ENCODE data around the gene MEIS1.

The MEIS1 gene

DNA sequence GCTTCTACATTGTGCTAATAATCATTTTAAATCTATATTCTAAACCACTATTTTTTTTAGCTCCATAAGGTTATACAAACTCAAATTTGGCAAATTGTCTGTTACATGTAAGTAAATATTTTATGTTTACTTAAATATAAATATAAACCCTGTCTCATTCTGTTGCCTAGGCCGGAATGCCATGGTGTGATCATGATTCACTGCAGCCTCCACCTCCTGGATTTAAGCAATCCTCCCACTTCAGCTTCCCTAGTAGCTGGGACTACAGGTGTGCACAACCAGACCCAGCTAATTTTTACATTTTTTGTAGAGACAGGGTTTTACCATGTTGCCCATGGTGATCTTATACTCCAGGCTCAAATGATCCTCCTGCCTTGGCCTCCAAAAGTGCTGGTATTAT, 124.7 kb downstream of the MEIS1 start:
- H3K4me1 ChIP-seq: peaks cover 0 to 6% (median 0%) of the 10 kb centered on the region in 10 experiments; a peak in 4 of 20 replicates
- no peak overlapping the region for H3K9ac ChIP-seq
- no peak overlapping the region for H3K4me3 ChIP-seq
- no peaks in the 10 kb centered on the region for H3K27me3 ChIP-seq
- H4K20me1 ChIP-seq: no peaks in the 10 kb centered on the region
- H3K9me3 ChIP-seq (replicated peaks in 1 of 11): no peaks in the 10 kb centered on the region
- no peaks in the 10 kb centered on the region for H3K36me3 ChIP-seq
- no peak overlapping the region for H3K27ac ChIP-seq
- H3K4me2 ChIP-seq: no peak overlapping the region
- no peak for TF ChIP-seq Cebpa-rat (IDR thresholded peaks at IDR 0.05)

GRCh38 chr2:66560683-66561082, 125.8 kb downstream of the MEIS1 start:
- no peak overlapping the region for H3K4me2 ChIP-seq
- no peak for TF ChIP-seq Cebpa-rat (IDR thresholded peaks at IDR 0.05)
- H3K27ac ChIP-seq: no peak overlapping the region
- no peaks in the 10 kb centered on the region for H3K9me3 ChIP-seq (replicated peaks in 1 of 11)
- H3K4me3 ChIP-seq: no peak overlapping the region
- H3K4me1 ChIP-seq: peaks cover 0 to 6% (median 0%) of the 10 kb centered on the region in 10 experiments; a peak in 4 of 20 replicates
- no peaks in the 10 kb centered on the region for H3K36me3 ChIP-seq
- H3K27me3 ChIP-seq: no peaks in the 10 kb centered on the region
- no peaks in the 10 kb centered on the region for H4K20me1 ChIP-seq
- H3K9ac ChIP-seq: no peak overlapping the region

- Histone ChIP-seq H3K4me2 (peak overlapping the region in 2 of 11 experiments; percentile 35 to 47; a peak in 2 of 22 replicates), H3K4me3 (no peak overlapping the region), H4K20me1 (no peaks in the 10 kb centered on the region), H3K27ac (no peak overlapping the region), H3K9ac (no peak overlapping the region), H3K9me3 (replicated peaks in 1 of 11) (no peaks in the 10 kb centered on the region), H3K36me3 (no peaks in the 10 kb centered on the region), H3K27me3 (no peaks in the 10 kb centered on the region), H3K4me1 (peaks cover 0 to 6% (median 0%) of the 10 kb centered on the region in 10 experiments; a peak in 4 of 20 replicates)
- no peak for TF ChIP-seq Cebpa-rat (IDR thresholded peaks at IDR 0.05)
Measured at GRCh38 chr2:66561645-66562303, 126.8 kb downstream of the MEIS1 start.

DNA sequence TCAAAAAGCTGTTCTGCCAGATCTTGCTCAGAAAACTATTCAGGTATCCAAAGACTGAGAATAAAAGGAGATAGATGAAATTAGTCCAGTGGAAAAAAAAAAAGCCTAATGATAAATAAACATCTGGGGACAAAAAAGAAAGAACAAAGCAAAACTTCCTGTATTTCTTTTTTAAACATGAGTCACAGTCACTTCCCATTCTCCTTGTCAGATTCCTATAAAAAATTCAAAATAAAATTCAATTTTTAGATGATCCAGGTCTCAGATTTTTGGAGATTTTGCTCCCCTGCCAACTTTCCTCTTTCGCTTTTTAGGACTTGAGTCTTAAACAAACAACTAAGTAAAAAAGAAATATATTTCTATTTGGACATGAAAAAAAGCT, 127.4 kb downstream of the MEIS1 start:
- Histone ChIP-seq H3K4me3 (no peak overlapping the region), H3K4me1 (peaks cover 0 to 6% (median 0%) of the 10 kb centered on the region in 10 experiments; a peak in 4 of 20 replicates), H3K9ac (no peak overlapping the region), H3K4me2 (peak overlapping the region in 2 of 11 experiments; percentile 35 to 47; a peak in 2 of 22 replicates), H3K36me3 (no peaks in the 10 kb centered on the region), H3K9me3 (replicated peaks in 1 of 11) (no peaks in the 10 kb centered on the region), H3K27me3 (no peaks in the 10 kb centered on the region), H4K20me1 (no peaks in the 10 kb centered on the region), H3K27ac (no peak overlapping the region)
- TF ChIP-seq Cebpa-rat (IDR thresholded peaks at IDR 0.05): no peak

DNA sequence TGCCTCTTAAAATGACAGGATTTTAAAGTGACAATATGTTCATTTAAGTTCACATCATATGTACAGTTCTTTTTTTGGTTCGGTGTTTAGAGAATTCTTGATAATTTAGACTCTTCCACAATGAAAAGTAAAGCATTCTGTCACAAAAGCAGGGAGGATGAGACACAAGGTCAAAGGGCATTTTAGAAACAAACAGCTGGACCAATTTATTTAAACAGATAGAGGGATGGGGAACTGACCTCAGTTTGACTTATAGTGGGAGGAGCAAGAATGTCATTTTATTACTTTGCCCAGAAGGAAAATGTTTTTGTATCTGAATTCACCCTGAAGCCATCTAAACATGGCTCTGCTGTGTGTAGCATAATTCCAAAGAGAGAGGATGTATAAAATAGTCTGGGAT, 128.5 kb downstream of the MEIS1 start:
- no peaks in the 10 kb centered on the region for H4K20me1 ChIP-seq
- H3K9ac ChIP-seq: no peak overlapping the region
- no peaks in the 10 kb centered on the region for H3K9me3 ChIP-seq (replicated peaks in 1 of 11)
- no peaks in the 10 kb centered on the region for H3K36me3 ChIP-seq
- H3K4me2 ChIP-seq: no peak overlapping the region
- no peak overlapping the region for H3K4me3 ChIP-seq
- no peak overlapping the region for H3K27ac ChIP-seq
- peaks cover 0 to 6% (median 0%) of the 10 kb centered on the region in 10 experiments; a peak in 4 of 20 replicates for H3K4me1 ChIP-seq
- H3K27me3 ChIP-seq: no peaks in the 10 kb centered on the region
- no peak for TF ChIP-seq Cebpa-rat (IDR thresholded peaks at IDR 0.05)

DNA sequence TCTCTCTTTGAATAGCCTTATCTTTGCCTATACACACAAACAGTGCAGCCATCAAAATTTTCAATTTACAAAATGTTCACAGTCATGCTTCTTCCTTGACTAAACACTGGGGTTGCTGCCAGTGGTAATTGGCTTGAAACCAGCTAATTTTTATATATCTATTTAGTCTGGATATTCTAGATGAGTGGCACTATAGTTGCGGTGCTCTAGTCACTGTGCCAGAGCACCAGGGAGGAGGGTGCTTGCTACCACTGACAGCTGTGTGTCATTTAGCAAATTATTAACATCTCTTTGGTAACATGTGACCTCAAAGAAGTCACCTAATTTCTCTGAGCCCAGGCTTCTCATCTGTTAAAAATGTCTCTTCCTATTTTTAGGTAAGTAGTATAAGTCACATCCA, 130.4 kb downstream of the MEIS1 start:
- Histone ChIP-seq H3K36me3 (no peaks in the 10 kb centered on the region), H3K9ac (no peak overlapping the region), H3K27ac (no peak overlapping the region), H3K9me3 (replicated peaks in 1 of 11) (no peaks in the 10 kb centered on the region), H4K20me1 (no peaks in the 10 kb centered on the region), H3K27me3 (no peaks in the 10 kb centered on the region), H3K4me1 (peaks cover 5 to 9% (median 7%) of the 10 kb centered on the region in 10 experiments; a peak in 10 of 20 replicates), H3K4me3 (no peak overlapping the region), H3K4me2 (no peak overlapping the region)
- TF ChIP-seq Cebpa-rat (IDR thresholded peaks at IDR 0.05): no peak

DNA sequence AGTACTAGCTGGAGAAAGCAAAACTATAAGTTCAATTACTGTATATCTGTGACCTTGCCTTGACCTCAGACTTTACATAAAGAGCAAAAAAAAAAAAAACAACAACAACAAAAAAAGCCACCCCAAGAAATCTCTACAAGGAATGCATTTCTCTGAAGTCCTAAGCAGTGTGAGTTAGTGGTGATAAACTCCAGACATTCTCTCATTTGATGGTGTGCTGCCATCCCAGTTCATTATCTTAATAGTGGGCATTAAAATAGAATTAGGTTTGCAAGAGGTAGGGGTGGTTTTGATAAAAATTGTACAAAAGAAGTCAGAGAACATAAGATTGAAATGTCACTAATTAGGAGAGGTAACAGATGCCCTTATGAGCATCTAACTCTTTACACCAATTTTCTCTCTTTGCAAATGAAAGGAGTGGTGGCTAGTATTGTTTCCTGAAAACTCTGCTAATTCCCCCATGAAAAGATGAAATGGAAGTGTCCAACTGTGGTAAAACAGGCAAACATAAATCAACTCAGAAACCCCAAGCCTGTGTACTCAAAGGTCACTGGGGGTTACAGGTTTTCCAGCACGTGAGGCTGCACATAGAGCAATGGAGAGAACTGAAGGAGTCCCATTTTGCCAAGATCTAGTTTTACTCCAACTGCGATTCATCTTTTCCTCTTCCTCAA, 131.9 kb downstream of the MEIS1 start:
- Histone ChIP-seq H4K20me1 (no peaks in the 10 kb centered on the region), H3K36me3 (no peaks in the 10 kb centered on the region), H3K9ac (no peak overlapping the region), H3K9me3 (replicated peaks in 1 of 11) (no peaks in the 10 kb centered on the region), H3K27me3 (peaks cover 0 to 9% (median 3%) of the 10 kb centered on the region in 11 experiments; a peak in 6 of 22 replicates), H3K27ac (no peak overlapping the region), H3K4me3 (no peak overlapping the region), H3K4me1 (peaks cover 5 to 9% (median 7%) of the 10 kb centered on the region in 10 experiments; a peak in 10 of 20 replicates), H3K4me2 (no peak overlapping the region)
- TF ChIP-seq Cebpa-rat (IDR thresholded peaks at IDR 0.05): no peak

GRCh38 chr2:66567729-66568128, 132.8 kb downstream of the MEIS1 start:
- Histone ChIP-seq H3K9ac (no peak overlapping the region), H3K36me3 (no peaks in the 10 kb centered on the region), H3K27me3 (peaks cover 0 to 17% (median 11%) of the 10 kb centered on the region in 11 experiments; a peak in 17 of 22 replicates), H3K4me1 (peaks cover 0 to 9% (median 6%) of the 10 kb centered on the region in 10 experiments; a peak in 6 of 20 replicates), H3K4me2 (no peak overlapping the region), H3K27ac (no peak overlapping the region), H3K4me3 (no peak overlapping the region), H4K20me1 (no peaks in the 10 kb centered on the region), H3K9me3 (replicated peaks in 1 of 11) (no peaks in the 10 kb centered on the region)
- TF ChIP-seq Cebpa-rat (IDR thresholded peaks at IDR 0.05): no peak

GRCh38 chr2:66568650-66569300, 133.8 kb downstream of the MEIS1 start:
- Histone ChIP-seq H3K9me3 (replicated peaks in 1 of 11) (no peaks in the 10 kb centered on the region), H3K4me3 (no peak overlapping the region), H3K27me3 (peaks cover 7 to 27% (median 22%) of the 10 kb centered on the region in 11 experiments), H3K9ac (no peak overlapping the region), H3K27ac (no peak overlapping the region), H3K36me3 (no peaks in the 10 kb centered on the region), H3K4me1 (peaks cover 0 to 9% (median 6%) of the 10 kb centered on the region in 10 experiments; a peak in 6 of 20 replicates), H3K4me2 (peak overlapping the region in 6 of 11 experiments; percentile 13 to 44 (median 24); a peak in 6 of 22 replicates), H4K20me1 (peaks cover 0 to 2% (median 0%) of the 10 kb centered on the region in 11 experiments; a peak in 1 of 22 replicates)
- no peak for TF ChIP-seq Cebpa-rat (IDR thresholded peaks at IDR 0.05)

Data from BLaER1 treated with 17β-estradiol and CSF1 and Interleukin-3, amounts not matched to agents 10 nM and 100 nM (cell line).